HG03280 (cell line): Measurements from ENCODE around the gene TFDP1.
A peak's percentile ranks its signal among the peaks of the same experiment; 100 is the strongest.
"Not testable (repeated sequence)": the region's sequence is repeated elsewhere in the genome, so short reads cannot be mapped to it uniquely, and the experiment has no call there.

Experiments
- ATAC-seq: cut with Tn5 transposase; IDR thresholded peaks from one replicate; pipeline ENCODE4 v1.9.1; 2021; ENCODE audit warnings: mild to moderate bottlenecking, moderate library complexity; ENCODE audit not compliant: unreplicated experiment

The TFDP1 gene

DNA sequence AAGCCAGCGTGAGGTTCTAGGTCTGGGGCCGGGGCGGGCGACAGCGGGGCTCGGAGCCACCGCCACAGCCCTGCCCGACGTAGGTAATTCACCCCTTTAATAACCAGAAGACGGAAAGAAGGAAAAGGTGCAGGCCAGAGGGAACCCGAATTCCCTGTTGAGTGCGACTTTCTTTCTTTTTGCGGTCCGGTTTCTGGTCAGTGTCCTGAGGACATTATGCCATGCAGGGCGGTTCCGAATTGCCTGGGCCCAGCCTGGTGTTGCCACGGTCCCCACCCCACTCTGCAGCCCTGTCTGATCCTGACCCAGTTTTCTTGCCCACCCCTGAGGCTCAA is 18.4 kb upstream of the TFDP1 start:
- no peak for ATAC-seq

DNA sequence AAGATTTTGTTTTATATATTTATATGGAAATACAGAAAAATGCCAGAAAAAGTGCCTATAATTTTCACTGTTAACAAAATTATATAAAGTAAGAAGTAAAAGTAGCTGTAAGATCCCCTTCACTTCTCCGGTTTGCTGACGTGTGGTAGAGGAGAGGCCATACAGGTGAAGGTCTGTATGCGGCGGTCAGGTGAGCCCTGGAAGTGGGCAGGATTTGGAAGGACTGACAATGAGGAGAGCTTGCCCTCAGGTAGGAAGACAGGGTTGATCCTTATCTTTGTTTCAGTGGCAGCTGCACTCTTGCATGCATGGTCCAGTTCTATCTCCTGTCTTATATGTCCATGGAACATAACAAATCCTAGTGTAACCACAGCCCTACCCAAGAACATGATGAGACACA is 16.9 kb upstream of the TFDP1 start:
- ATAC-seq, result no peak

DNA sequence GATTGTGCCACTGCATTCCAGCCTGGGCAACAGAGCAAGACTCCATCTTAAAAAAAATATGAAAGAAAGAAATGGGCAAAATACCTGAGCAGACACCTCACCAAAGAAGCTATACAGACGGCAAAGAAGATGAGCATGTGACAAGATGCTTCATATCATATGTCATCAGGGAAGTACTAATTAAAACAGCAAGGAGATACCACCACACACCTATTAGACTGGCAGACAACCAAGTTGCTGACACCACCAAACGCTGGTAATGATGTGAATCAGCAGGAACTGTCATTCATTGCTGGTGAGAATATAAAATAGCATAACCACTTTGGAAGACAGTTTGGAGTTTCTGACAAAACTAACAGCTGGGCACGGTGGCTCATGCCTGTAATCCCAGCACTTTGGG is 11.5 kb upstream of the TFDP1 start:
- ATAC-seq, result no peak

DNA sequence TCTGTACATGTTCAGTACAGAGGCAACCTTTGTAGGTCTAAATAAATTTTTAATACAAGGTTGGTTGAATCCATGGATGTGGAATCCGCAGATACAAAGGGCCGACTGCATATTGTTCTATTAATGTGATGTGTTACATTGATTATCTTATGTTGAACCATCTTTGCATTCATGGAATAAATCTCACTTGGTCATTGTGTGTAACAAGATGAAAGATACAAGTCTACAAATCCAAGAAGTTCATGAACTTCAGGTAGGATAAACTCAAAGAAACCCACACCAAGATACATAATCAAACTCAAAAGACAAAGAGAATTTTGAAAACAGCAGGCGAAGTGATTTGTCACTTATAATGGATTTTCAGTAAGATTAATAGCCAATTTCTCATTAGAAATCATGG is 8.0 kb upstream of the TFDP1 start:
- no peak for ATAC-seq

DNA sequence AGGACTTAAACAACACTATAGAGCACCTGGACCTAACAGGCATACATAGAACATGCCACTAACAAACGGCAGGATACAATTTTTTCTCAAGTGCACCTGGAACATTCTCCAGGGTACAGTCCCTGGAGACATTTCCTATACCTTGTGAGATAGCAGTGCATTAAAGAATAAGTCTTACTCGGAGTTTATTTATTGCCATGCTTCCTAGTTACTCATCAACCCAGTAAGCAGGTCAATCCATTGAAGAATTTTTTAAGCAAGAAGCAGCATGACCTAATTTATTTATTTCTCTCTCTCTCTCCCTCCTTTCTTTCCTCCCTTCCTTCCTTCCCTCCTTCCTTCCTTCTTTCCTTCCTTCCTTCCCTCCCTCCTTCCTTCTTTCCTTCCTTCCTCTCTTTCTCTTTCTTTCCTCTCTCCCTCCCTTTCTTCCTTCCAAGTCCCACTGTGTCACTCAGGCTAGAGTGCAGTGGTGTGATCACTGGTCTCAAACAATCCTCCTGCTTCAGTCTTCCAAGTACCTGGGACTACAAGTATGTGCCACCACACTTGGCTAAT is 6.6 kb upstream of the TFDP1 start:
- no peak for ATAC-seq

DNA sequence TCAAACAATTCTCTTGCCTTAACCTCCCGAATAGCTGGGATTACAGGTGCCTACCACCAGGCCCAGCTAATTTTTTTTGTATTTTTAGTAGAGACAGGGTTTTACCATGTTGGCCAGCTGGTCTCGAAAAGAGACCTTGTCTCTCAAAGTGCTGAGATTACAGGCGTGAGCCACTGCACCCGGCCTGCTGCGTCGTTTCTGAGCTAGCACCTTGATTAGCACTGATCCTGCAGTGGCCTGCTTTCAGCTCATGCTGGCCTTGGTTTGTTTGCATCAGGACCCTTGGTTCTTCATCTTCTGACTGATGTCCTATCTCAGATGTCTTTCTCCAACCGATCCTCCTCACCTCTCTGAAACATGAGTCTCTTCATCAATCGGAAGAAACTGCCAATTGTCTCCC is 4.9 kb upstream of the TFDP1 start:
- ATAC-seq, result no peak

DNA sequence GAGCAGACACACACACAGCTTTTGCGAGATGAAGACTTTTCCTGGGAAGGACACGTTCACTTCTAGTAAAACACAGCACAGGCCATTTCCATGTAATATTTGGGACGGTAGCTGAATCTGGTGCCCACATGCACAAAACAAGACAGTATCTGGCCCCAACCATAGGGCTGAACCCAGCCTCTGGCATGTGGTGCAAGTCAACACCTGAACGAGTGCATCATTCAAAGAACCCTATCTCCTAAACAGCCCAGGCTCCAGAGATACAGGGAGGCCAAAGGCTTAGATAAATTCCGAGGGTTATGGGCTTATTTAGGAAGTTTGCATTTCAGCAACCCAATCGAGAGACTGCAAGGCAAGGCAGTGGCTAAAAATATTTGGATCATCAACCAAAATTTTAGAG is 2.7 kb upstream of the TFDP1 start:
- ATAC-seq, result no peak

DNA sequence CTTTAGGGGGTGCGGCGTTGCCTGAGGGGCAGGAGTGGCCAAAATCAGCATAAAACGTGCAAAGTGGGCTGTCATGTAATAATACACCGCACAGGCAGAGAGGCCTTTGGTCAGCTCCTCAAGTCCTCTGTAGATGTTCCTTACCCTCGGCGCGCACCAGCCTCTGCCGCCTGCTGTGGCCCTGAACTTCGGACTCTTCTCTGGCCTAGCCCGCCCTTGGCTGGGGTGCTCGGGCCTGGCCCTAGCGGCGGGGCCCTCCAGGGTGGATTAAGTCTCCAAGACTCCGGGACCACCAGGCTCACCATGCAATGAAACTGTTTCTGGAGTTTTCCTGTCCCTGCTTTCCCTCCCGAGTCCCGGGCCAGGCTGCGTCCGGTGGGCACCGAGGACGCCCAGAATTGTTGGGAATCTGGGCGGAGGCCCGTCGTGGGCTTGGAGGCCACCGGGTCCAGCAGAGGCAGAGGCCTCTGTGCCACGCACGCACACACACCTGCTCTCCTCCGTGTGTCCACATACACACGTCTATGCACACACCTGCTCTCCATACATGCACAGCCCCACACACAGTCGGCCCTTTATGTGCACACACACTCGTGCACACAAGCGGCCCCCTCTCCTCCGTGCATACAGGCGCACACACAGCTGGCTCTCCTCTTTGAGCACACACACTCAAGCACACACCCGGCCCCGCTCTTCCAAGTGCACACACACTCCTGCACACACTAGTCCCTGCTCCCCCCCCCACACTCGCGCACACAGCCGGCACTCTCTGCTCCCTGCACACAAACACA is 1.5 kb upstream of the TFDP1 start:
- no peak for ATAC-seq

DNA sequence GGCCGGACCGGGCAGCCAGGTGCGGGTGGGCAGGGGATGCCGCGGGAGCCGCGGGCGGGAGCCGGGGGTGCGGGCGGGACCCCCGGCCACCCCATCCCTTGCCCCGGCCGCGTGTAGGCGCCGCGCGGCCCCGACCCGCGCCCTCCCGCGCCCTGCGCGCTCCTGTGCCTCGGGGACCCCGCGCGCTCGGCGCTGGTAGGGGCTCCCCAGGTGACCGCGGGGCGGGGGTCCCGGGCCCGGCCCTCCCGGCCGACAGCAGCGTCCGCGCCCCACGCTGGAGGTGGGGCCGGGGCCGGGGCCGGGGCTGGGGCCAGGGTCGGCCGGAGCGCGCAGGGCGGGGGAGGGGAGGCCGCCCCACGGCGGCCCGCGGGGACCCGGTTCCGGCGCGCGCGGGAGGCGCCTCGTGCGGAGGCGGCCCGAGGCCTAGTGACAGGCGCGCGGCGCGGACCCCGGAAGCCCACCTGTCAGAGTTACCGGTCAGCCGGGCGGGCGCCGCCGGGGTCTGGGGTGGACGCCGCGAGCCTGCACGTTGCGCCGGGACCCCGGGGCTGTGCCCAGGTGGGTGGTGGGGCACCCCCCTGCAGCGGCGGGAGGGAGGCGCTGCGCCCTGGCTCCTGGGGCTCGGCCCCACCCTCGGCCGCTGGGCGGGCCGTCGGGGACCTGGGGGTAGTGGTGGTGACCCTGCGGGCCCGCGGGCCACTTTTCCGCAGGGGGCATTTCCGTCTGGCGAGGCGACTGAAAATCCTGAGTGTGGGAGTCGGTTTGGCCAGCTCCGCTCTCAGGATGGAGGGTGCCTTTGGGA is 518 bp downstream of the TFDP1 start:
- ATAC-seq, result peak; percentile 46

DNA sequence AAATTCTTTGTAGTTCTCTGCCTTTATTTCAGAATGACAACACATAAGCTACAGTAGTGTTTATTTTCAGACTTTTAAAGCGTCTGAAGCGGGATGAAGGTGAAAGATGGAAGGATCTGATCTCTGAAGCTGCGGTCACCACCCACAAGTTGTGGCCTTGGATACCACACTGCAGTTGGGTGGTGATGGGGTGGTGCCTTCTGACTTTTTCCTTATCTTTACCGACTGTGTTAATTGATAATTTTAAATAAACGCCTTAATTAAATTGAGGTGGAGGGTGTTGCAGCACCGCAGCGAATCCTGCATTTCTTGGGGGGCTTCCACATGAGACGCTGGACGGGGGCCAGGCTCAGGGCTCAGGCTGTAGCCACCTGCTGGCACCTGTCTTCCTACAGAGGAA is 1.3 kb downstream of the TFDP1 start:
- ATAC-seq, result no peak

DNA sequence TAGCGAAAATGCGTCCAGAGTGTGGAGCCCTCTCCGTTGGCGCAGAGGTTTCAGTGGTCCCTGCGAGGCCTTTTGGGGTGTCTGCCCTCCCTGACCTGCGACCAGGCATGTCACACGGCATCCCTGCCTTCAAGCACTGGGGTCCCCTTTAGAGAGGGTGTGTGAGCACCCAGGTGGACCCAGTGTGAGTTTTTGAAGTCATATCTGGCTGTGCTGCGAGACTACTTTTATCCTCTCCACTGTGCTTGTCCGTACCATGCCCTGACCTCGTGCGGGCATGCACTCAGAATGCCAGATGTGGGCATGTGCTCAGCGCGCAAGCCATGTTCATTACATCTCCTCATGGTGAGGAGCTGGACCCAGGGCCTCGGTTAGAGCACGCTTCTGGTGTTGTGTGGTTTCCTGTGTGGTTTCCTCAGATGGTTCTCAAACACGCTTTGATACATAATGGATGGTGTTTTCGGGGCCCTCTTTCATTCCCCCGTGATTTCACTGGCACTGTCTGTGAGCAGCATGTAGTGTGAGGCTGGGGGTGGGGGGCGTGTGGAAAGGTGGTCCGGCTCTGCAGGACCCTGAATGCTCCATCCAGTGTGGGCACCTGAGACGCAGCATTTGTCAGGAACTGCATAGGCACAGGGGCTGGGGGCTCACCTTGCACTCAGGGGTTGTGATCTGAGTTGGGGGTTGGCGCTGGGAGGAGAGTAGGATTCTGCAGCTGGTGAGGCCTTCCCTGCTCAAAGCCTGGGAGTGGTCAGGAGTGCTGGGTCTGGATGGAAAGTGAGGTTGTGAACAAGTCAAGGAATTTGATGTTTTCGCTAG is 2.3 kb downstream of the TFDP1 start:
- ATAC-seq, result no peak

DNA sequence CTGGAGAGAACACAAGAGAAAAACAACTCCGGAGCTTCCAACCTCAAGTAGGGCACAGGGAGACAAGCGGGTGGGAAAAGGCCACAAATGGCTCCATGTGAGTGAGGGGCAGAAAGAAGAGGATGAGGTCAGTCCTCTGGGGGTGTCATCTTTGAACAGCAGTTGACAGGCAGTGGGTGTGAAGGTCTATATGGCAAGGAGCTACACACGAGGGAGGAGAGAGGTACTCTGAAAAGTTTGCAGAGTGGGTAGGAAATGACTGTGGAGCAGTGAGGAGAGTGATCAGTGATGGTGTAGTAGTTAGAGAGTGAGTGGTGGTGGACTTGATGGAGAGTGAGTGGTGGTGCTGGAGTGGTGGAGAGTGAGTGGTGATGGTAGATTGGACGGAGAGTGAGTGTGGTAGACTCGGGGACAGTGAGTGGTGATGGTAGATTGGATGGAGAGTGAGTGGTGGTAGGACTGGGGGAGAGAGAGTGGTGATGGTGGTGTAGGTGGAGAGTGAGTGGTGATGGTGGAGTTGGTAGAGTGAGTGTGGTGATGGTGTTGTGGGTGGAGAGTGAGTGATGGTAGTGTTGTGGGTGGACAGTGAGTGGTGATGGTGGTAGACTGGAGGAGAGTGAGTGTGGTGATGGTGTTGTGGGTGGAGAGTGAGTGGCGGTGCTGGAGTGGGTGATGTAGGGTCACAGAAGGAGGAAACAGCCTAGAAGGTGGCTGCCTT is 4.0 kb downstream of the TFDP1 start:
- ATAC-seq, result no peak

DNA sequence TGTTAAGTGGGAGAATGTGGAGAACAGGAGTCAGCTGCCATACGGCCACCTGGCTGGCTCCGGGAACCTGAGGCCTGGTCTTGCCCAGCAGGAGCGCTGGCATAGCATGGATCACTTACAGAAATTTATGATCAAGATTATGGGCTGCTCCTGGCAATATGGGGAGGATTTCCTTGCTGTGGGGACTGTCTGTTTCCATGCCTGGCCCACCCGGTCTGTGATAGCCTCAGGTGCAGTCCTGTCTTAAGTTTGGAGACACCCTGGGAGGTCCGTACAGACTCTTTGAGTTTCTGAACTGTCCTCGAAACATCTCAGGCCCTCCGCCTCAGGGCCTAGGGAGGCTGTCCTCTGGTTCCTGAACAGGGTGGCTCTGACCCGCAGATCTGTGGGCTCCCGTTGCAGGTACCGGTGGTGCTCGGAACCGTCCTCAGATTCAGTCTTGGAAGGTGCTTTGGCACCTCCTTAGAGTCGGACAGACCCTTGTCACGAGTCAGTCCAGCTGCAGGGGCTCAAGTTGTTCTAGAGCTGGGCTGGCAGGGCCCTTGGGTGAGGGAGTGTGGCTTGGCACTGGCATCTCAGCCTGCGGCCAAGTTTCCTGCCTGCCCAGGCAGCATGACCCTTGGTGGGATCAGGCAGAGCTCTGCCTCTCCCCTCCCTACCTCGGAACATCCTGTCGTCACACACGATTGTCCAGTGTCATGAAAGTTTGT is 4.9 kb downstream of the TFDP1 start:
- ATAC-seq, result no peak

DNA sequence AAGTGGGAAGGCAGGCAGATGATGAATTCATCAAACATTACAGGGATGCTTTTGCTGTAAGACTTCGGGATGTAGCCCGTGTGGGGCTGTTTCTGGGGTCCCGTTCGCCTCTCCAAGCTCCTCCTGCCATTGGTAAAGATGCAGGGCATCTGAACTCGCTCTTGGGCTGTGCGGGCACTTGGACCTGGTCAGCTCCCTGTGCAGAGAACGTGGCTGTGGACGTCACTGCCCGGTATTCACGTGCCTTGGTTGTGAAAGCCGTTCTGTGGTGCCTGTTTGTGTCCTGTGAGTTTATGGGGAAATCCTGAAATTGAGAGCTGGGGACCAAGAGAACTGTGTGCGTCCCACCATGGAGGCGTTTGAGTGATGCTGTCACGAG is 5.4 kb downstream of the TFDP1 start:
- no peak for ATAC-seq

DNA sequence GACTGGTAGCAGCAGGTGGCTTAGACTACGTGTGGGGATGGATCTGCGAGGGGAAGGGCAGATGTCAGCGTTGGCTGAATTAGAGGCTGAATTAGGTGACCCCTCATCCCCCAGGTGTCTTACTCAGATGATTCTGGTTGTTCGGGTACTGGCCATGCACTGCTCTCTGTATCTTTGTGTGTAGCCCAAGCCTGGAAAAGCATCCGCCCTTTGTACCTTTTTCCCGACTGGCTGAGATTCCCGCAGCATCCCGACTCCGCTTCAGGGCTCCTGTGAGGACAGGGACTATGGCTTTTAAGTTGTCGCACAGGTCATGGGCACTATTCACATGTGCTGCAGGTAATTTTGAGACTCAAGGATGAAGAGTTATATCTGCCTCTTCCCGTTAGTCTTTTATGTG is 7.2 kb downstream of the TFDP1 start:
- no peak for ATAC-seq

DNA sequence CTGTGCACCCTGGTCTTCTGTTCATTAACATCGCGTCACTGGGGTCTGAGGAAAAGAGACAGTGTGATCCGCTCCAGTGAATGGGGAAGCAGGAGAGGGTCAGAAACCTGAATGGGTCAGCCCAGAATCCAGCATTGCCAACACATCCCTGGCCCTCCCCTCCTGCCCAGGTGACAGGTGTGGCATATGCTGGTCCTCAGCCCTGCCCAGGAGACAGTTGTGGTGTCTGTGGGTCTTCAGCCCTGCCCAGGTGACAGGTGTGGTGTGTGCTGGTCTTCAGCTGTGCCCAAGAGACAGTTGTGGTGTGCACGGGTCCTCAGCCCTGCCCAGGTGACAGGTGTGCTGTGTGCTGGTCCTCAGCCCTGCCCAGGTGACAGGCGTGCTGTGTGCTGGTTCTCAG is 8.0 kb downstream of the TFDP1 start:
- ATAC-seq, result no peak

DNA sequence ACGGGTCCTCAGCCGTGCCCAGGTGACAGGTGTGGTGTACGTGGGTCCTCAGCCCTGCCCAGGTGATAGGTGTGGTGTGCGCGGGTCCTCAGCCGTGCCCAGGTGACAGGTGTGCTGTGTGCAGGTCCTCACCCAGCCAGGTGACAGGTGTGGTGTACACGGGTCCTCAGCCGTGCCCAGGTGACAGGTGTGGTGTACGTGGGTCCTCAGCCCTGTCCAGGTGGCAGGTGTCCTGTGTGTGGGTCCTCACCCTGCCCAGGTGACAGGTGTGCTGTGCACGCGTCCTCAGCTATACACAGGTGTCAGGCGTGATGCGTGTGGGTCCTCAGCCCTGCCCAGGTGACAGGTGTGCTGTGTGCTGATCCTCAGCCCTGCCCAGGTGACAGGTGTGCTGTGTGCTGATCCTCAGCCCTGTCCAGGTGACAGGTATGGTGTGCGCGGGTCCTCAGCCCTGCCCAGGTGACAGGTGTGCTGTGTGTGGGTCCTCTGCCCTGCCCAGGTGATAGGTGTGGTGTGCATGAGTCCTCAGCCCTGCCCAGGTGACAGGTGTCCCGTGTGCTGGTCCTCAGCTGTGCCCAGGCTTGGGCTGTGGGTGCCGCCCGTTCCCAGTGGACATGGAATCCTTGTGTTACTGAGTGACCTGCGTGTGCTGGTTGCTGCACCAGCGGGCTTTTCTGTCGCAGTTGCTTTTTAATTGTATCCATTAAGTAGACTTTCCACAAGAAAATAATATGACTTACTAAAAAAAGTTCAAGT is 9.7 kb downstream of the TFDP1 start:
- ATAC-seq, result not testable (repeated sequence)

DNA sequence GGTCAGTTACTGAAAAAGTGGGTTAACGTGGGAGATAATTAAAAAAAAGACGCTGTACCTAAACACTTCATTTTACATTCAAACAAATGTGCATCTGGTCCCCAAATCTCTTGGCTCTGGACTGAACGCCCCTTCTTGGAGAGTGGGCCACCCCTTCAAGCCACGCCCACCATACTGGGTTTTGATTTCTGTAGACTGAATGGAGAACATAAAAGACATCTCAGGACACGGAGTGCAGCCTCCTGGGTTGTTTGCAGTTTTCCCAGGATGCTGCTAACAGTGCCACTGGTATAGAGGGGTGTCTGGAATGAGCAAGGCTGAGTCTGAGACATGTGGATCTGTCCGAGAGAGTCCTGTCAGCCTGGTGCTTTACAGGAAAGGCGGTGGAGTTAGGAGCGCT is 10.6 kb downstream of the TFDP1 start:
- no peak for ATAC-seq
